ENCODE measurements around the gene CDT1.

GRCh38 chr16:88833086-88833485, 29.5 kb downstream of the CDT1 start:
- TF ChIP-seq CTCF (IDR thresholded peaks at IDR 0.05) (no peak), POLR2A (IDR thresholded peaks at IDR 0.05) (no peak), POLR2AphosphoS5 (IDR thresholded peaks at IDR 0.05) (no peak)
